HG02623 (cell line): ENCODE measurements around the gene MKRN2OS.

Source experiments
- ATAC-seq: cut with Tn5 transposase; IDR thresholded peaks from one replicate; pipeline ENCODE4 v1.9.1; 2021; ENCODE audit warnings: moderate library complexity; ENCODE audit not compliant: unreplicated experiment

MKRN2OS gene, protein sequence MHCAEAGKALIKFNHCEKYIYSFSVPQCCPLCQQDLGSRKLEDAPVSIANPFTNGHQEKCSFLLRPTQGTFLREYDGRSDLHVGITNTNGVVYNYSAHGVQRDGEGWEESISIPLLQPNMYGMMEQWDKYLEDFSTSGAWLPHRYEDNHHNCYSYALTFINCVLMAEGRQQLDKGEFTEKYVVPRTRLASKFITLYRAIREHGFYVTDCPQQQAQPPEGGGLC

GRCh38 chr3:12545473-12545791, at the start of gene MKRN2OS:
Gene MKRN2OS, minus strand, starts transcription at chr3:12545499. Its CDS starts 35 bp downstream, at chr3:12545464.
- ATAC-seq, result no peak

DNA sequence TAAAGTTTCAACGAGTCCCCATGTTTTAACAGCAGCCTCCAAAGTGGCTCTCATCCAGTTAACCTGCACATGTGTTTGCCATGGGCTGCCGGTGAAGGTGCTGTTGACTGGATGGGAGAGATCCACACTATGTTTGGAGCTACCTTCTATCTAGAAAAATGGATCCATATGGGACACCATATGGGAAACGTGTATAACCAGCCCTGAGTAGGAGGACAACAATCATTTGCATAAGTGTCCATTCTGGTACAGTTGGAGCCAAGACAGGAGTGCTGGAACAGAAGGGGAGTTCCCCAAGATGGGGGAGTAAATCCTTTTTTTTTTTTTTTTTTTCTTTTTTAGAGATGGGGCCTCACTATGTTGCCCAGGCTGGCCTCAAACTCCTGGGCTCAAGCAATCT, 48.2 kb upstream of the MKRN2OS start:
- ATAC-seq, result no peak

- no peak for ATAC-seq
Observed at GRCh38 chr3:12591997-12592715, 46.9 kb upstream of the MKRN2OS start.

GRCh38 chr3:12591456-12591855, 46.2 kb upstream of the MKRN2OS start:
- ATAC-seq, result no peak

DNA sequence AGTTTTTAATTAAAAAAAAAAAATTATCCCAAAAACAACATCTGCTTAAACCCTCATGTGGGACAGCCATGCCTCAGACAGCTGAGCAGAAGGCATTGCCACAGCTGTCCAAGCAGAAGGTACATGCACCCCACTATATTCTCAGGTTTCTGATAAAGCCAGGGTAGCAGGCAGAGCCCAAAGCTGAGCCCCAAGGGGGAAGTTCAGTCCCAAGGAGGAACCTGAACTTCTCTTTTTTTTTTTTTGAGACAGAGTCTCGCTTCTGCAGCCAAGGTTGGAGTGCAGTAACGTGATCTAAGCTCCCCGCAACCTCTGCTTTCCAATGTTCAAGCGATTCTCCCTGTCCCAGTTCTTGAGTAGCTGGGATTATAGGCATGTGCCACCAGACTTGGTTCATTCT, 44.8 kb upstream of the MKRN2OS start:
- no peak for ATAC-seq

DNA sequence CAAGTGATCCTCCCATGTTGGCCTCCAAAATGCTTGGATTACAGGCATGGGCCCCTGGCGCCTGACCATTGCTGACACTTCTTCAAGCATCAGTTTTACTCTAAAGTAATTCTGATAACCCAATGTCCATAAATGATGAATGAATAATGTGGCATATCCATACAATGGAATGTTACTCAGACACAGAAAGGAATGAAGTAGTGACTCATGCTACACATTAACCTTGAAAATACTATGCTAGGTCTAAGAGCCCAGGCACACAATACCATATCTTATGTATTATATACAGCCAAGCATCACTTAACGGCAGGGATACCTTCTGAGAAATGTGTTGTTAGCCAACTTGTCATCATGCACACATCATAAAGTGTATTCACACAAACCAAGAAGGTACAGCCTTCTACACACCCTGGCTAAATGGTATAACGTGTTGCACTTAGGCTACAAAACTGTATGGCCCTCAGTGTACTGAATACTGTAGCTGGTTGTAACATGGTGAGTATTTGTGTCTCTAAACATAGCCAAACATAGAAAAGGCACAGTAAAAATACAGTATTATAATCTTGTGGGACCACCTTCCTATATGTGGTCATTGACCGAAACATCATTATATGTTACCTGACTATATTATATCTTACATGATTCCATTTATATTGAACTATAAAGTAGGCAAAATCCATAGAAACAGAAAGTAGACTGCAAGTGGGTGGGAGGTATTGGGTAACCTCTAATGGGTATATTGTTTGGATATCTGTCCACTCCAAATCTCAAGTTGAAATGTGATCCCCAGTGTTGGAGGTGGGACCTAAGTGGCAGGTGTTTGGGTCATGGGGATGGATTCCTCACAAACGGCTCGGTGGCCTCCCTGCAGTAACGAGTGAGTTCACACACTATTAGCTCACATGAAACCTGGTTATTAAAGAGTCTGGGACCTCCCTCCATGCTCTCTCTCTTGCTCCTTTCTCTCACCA, 43.0 kb upstream of the MKRN2OS start:
- no peak for ATAC-seq

- no peak for ATAC-seq
Observed at GRCh38 chr3:12586403-12586802, 41.1 kb upstream of the MKRN2OS start.

GRCh38 chr3:12585970-12586369, 40.7 kb upstream of the MKRN2OS start:
- ATAC-seq, result no peak

DNA sequence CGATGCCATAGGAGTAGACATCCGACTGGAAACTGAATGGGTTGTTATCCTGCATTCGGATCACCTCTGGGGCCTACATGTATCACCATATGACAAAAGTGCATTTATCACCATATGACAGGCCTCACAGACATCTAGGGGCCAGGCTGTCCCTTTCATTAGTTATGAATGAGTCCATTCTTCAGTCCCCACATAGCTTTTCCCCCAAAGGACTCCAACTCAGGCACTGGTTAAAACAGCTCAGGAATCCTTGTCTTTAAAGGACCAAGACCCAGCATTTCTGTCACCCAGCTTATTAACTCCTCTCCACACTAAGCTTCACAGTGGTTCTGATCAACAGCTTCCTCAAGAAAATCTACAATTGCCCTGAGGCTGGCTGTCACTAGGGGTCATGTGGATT, 39.9 kb upstream of the MKRN2OS start:
- no peak for ATAC-seq

GRCh38 chr3:12584083-12584482, 38.8 kb upstream of the MKRN2OS start:
- no peak for ATAC-seq

DNA sequence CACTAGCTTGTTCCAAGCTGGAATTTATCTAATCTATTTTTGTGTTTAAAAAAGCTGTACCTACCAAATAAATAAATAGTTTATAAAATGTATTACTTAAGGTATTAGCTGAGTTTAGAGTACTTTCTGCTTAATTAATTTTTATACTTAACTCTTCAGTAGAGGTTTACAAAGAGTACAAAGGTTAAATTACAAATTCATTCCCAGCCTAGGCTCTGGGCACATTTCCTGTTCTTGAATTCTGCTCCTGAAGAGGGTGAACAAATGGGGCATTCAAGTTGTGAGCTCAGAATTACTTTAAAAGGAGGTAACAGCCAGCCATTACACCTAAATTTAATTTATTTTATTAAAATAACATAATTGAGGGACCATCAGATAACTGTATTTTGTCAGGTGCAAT, 38.0 kb upstream of the MKRN2OS start:
- ATAC-seq, result no peak

GRCh38 chr3:12582730-12583129, 37.4 kb upstream of the MKRN2OS start:
- no peak for ATAC-seq

- ATAC-seq, result no peak
Observed at GRCh38 chr3:12579905-12580304, 34.6 kb upstream of the MKRN2OS start.

- no peak for ATAC-seq
Observed at GRCh38 chr3:12579456-12579855, 34.2 kb upstream of the MKRN2OS start.

DNA sequence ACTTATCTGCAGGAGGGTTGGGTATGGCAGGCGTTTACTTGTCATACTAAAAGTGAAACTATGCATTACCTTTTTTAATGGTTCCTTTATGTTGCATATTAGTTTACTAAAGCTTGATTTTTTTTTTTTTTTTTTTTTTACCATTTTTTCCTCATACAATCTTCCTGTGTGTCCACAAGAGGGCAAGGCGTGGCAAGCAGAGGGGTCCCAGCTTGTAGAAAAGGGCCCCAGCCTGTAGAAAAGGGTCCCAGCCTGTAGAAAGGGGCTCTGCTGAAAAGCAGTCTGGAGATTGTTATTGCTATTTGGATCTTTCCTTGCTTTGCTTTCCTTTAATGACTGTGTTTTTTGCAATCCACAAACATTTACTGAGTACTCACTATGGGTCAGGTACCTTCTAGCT, 33.4 kb upstream of the MKRN2OS start:
- no peak for ATAC-seq

- ATAC-seq, result no peak
Observed at GRCh38 chr3:12577379-12577778, 32.1 kb upstream of the MKRN2OS start.

DNA sequence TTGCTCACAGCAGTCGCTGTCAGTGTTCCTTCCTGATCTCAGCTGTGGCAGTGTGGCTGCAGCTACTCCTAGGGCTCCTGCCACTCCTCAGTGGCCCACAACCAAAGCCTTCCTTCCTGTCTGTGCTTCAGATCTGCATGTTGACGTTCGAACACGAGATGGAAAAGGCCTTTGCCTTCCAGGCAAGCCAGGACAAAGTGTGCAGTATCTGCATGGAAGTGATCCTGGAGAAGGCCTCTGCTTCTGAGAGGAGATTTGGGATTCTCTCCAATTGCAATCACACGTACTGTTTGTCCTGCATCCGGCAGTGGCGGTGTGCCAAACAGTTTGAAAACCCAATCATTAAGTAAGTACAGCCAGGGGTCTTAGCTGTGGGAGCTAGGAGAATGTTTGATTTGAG, 29.4 kb upstream of the MKRN2OS start:
- no peak for ATAC-seq

GRCh38 chr3:12574131-12574530, 28.8 kb upstream of the MKRN2OS start:
- no peak for ATAC-seq

DNA sequence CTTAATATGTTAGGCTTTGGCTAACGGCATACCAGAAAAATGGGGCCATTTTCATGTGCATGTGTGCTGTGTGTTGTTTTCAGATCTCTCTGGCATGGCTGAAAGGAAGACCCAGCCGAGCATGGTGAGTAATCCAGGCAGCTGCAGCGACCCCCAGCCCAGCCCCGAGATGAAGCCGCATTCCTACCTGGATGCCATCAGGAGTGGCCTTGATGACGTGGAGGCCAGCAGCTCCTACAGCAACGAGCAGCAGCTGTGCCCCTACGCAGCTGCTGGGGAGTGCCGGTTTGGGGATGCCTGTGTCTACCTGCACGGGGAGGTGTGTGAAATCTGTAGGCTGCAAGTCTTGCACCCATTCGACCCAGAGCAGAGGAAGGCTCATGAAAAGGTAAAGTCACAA, 26.7 kb upstream of the MKRN2OS start:
- ATAC-seq, result no peak

DNA sequence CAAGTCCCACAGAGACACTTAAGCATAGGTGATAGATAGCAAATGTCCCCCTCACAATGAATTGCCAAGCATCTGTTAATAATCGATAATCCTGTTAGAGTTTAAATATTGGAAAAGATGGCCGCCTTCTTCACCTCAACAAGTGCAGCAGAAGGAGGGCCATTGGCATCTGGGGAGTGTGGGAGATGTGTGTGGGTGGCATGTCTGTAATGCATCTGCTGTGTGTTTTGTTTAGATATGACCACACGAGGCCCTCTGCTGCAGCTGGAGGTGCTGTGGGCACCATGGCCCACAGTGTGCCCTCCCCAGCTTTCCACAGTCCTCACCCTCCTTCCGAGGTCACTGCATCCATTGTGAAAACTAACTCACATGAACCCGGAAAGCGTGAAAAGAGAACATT, 24.5 kb upstream of the MKRN2OS start:
- no peak for ATAC-seq

GRCh38 chr3:12568747-12569146, 23.4 kb upstream of the MKRN2OS start:
- no peak for ATAC-seq

DNA sequence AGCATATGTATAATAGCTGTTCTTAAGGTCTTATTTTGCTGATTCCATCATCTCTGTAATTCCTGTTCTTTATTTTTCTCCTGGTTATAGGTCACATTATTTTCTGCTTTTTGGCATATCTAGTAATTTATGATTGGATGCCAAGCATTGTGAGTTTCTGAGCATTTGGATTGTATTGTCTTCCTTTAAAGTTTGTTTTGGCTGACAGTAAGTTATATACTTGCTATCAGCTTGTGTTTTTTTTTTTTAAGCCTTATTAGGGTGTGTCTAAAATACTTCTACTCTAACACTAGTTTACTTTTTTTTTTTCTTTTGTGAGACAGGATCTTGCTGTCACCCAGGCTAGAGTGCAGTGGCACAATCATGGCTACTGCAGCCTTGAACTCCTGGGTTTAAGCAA, 21.7 kb upstream of the MKRN2OS start:
- no peak for ATAC-seq
